RWPE1 (cell line): Measurements from ENCODE around the gene MRPS25.

ENCODE experiments used
- CTCF ChIA-PET: fragments of 350-600 bp; sonication (Branson Sonifier 250); formaldehyde crosslinking; extraction: SDS; loops from one replicate; lab custom pipeline; 2021; lab: Yijun Ruan, JAX
- POLR2A ChIA-PET: fragments of 400-600 bp; formaldehyde crosslinking; extraction: SDS; loops from one replicate; lab custom pipeline; 2020; ENCODE audit warnings: antibody characterized with exemption; ENCODE audit not compliant: low non-redundant PET; lab: Yijun Ruan, JAX
- DNase-seq: peaks from one replicate; pipeline ENCODE4 v3.0.0; 2012; ENCODE audit warnings: low spot score
- H3K27ac ChIP-seq: fragments of 450-650 bp; 2 replicates; pipeline ENCODE4 v1.5.1; 2017
- CTCF ChIP-seq: fragments of 450-650 bp; conservative IDR thresholded peaks from 2 replicates; pipeline ENCODE4 v1.5.1; 2017; ENCODE audit warnings: low read depth, mild to moderate bottlenecking

Gene MRPS25

GRCh38 chr3:15089201-15089600 is 24.1 kb upstream of the MRPS25 start:
- CTCF ChIA-PET, result interaction anchor here (0.6 kb wide), 2 partner anchors 10 to 27 kb away, joined by 4 to 5 read pairs; partner anchors contain the start of gene RBSN
- POLR2A ChIA-PET, result no interaction called here
- no peak for TF ChIP-seq CTCF
- no peak overlapping the region for H3K27ac ChIP-seq
- DNase-seq, result no peak

GRCh38 chr3:15086699-15087098 is 21.6 kb upstream of the MRPS25 start:
- DNase-seq, result no peak
- POLR2A ChIA-PET, result no interaction called here
- TF ChIP-seq CTCF, result no peak
- CTCF ChIA-PET, result no interaction called here
- H3K27ac ChIP-seq, result no peak overlapping the region

GRCh38 chr3:15086263-15086662 is 21.1 kb upstream of the MRPS25 start:
- ChIA-PET POLR2A (no interaction called here), CTCF (no interaction called here)
- TF ChIP-seq CTCF, result no peak
- DNase-seq, result no peak
- H3K27ac ChIP-seq, result no peak overlapping the region

GRCh38 chr3:15083252-15083651 is 18.1 kb upstream of the MRPS25 start:
- H3K27ac ChIP-seq, result no peak overlapping the region
- ChIA-PET POLR2A (no interaction called here), CTCF (interaction anchor here (0.6 kb wide), 1 partner anchor 25 kb away, joined by 3 read pairs; no protein-coding TSS in a partner anchor)
- no peak for TF ChIP-seq CTCF
- no peak for DNase-seq

GRCh38 chr3:15081960-15082664 is 17.0 kb upstream of the MRPS25 start:
- no peak for DNase-seq
- H3K27ac ChIP-seq, result peak overlapping the region; percentile 4; the same call in 1 of the 2 replicates
- TF ChIP-seq CTCF, result no peak
- CTCF ChIA-PET, result no interaction called here
- POLR2A ChIA-PET, result no interaction called here

- no peak overlapping the region for H3K27ac ChIP-seq
- CTCF ChIA-PET, result no interaction called here
- no peak for DNase-seq
- TF ChIP-seq CTCF, result no peak
- POLR2A ChIA-PET, result no interaction called here
These were observed 14.0 kb upstream of the MRPS25 start for GRCh38 chr3:15079091-15079490.
